Cardiac fibroblast (primary cell): Measurements from ENCODE around the gene LIPK.

Experiments
- DNase-seq, 2 donors: peaks; one replicate each; pipeline versions ENCODE4 v3.0.0 to v3.0.0-alpha.2; 2010; ENCODE audit warnings: low read depth in 2 of 2
- H3K4me3 ChIP-seq, 2 donors: replicated peaks in 1 of 2; 1 replicate in 1 of 2; 2 replicates in 1 of 2; pipeline ENCODE4 v1.5.1; 2011; ENCODE audit warnings: low read depth in 2 of 2, low read length in 2 of 2, mild to moderate bottlenecking in 2 of 2, moderate library complexity in 1 of 2
- TF ChIP-seq, protein P1 (sequence below): IDR thresholded peaks from one replicate; pipeline ENCODE4 v1.5.1; 2011; ENCODE audit warnings: low read depth, mild to moderate bottlenecking, low read length, inconsistent platforms

Gene LIPK

GRCh38 chr10:88664142-88664541, 41.9 kb upstream of the LIPK start, which contains the start of gene LIPF:
TSS of gene LIPF (plus strand) at chr10:88664442. CDS start at chr10:88667298, 2,856 bp downstream.
- DNase-seq = no peak
- H3K4me3 ChIP-seq = no peak within 1 kb of the TSS
- TF ChIP-seq, protein P1, sequence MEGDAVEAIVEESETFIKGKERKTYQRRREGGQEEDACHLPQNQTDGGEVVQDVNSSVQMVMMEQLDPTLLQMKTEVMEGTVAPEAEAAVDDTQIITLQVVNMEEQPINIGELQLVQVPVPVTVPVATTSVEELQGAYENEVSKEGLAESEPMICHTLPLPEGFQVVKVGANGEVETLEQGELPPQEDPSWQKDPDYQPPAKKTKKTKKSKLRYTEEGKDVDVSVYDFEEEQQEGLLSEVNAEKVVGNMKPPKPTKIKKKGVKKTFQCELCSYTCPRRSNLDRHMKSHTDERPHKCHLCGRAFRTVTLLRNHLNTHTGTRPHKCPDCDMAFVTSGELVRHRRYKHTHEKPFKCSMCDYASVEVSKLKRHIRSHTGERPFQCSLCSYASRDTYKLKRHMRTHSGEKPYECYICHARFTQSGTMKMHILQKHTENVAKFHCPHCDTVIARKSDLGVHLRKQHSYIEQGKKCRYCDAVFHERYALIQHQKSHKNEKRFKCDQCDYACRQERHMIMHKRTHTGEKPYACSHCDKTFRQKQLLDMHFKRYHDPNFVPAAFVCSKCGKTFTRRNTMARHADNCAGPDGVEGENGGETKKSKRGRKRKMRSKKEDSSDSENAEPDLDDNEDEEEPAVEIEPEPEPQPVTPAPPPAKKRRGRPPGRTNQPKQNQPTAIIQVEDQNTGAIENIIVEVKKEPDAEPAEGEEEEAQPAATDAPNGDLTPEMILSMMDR = no peak

- DNase-seq = no peak
- H3K4me3 ChIP-seq = no peak overlapping the region
- TF ChIP-seq, protein P1 = no peak
These were observed 37.6 kb upstream of the LIPK start for GRCh38 chr10:88668465-88668864.

- no peak for DNase-seq
- TF ChIP-seq, protein P1 = no peak
- H3K4me3 ChIP-seq = no peak overlapping the region
These were observed 35.6 kb upstream of the LIPK start for GRCh38 chr10:88670497-88670896.

DNA sequence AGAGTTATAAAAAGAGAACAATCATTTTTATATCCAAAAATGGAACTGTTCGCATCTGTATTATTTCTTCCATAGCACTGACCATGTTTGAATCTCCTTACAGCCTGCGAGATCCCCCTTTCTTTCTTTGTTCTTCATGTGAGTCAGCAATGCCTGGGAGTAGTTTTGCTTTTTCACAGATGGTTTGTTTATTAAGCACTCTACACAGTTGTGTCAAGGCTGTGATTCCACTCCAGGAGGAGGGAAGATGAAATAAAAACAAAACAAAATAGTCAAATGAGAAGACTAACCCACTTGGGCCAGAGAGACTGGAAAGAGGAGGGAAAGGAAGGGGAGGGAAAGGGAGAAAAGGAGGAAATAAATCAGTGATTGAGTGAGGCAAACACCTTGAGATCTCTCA, 34.0 kb upstream of the LIPK start:
- TF ChIP-seq, protein P1 = no peak
- peak in 1 of 2 donors; percentile 44 for DNase-seq
- H3K4me3 ChIP-seq = no peak overlapping the region

- no peak overlapping the region for H3K4me3 ChIP-seq
- TF ChIP-seq, protein P1 = no peak
- DNase-seq = no peak
These were observed 29.6 kb upstream of the LIPK start for GRCh38 chr10:88676283-88677060.

DNA sequence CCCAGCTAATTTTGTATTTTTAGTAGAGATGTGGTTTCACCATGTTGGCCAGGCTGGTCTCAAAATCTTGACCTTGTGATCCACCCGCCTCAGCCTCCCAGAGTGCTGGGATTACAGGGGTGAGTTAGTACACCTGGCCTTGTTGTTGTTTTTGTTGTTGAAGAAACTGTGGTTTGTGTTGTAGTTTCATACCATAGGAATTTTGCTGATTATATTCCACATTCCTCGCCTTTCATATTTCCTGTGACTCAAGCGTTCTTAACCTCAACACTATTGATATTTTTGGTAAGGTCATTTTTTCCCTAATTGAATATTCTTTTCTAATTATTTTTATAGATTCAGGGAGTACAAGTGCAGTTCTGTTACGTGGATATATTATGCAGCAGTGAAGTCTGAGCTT, 25.1 kb upstream of the LIPK start:
- peak in 1 of 2 donors; percentile 80 for DNase-seq
- H3K4me3 ChIP-seq = no peak overlapping the region
- TF ChIP-seq, protein P1 = no peak
